HG03469 (cell line): Measurements from ENCODE around the gene FGFR3.
"Not testable (repeated sequence)": the region's sequence is repeated elsewhere in the genome, so short reads cannot be mapped to it uniquely, and the experiment has no call there.

Source experiments
- ATAC-seq: cut with Tn5 transposase; IDR thresholded peaks from one replicate; pipeline ENCODE4 v1.9.1; 2021; ENCODE audit warnings: mild to moderate bottlenecking, moderate library complexity, moderate number of reproducible peaks; ENCODE audit not compliant: unreplicated experiment

The FGFR3 gene

DNA sequence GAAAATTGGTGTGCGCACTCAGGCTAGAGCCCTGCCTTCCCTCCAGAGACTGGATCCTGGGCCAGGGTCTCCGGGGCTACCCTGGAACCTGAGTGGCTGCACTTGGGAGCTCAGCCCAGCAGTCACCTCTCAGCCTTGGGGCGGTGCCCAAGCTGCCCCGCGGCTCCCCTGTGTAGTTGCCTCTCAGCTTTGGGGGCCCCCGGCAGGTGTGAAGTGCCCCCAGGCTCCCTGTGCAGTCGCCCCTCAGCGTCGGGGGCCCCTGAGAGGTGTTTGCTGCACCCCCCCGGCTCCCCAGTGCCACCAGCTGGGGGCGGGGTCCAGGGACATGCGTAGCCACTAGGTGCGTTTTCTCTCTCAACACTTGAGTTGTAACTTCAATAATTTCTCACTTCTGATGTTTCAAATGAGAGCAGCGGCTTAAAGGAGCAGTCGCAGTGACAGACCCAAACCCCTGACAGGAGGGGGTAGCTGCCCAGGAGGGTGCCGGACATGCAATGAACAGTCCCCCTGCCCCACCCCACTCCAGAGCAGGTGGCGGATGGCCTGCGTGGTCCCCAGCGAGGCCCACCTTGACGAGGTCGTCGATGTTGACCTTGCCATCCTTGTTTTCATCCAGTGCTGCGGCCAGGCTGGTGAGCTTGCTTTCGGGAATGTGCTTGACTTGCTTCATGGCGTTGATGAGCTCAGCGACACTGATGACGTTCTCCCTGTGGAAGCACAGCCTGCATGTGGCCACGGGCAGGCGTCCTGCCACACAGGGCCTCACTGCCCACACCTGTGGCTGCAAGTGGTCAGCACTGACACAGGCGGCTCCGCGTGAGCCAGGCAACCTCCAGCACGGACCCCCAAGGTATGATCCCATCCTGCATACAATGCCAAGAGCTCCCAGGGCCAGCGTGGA, 22.3 kb downstream of the FGFR3 start:
- ATAC-seq: no peak

DNA sequence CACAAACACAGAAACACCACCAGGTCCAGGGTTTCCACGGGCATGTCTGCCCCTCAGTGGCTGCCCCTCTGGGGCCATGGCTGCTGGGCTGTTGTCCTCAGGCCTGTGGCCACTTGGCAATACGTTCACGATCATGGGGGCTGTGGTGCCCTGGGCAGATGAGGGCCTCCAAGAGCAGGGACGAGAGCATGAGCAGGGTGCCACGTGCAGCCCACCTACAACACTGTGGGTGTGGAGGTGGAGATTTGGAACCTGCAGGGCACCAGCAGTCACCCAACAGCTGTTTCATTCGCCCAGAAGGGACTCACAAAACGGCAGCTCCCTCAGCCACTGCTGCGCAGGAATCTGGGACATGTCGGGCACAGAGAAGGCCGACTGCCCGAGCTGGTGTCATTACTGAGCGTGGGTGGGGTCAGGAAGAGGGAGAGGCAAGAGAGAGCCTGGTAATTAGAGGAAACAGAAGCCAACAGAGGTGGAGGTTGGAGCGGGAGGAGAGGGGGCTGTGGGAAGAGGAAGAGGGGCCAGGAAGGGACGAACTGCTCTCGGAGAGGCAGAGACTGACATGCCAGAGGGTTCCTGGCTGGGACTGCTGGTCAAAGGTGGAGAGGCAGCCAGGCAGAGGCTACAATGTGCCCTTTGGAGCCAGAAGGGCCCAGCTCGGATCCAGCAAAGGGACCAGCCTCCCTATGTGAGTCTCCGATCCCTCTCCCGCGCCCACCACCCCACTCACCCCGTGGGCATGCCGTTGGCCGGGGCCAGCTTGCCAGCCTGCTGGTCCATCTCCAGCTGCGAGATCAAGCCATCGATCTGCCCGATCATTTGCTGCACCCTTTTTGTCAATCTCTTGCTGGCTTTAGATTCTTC, 23.1 kb downstream of the FGFR3 start:
- ATAC-seq: no peak

DNA sequence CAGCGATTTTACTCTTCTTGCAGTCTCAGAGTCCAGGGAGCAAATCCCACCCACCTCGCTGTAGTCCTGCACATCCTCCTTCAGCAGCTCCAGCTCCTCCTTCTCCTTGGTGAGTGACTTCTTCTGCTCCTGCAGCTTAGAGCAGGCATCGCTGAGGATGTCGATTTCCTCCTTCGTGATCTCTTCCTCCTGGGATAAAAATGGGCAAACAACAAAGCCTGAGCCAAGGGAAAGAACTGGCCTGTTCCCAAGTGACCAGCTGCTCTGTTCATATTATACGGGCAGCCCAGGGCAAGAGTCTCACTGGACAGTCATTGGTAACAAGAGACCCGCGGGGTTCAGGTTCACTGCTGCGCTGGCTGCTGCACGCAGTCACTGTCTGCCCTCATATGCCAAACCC, 26.2 kb downstream of the FGFR3 start:
- no peak for ATAC-seq

DNA sequence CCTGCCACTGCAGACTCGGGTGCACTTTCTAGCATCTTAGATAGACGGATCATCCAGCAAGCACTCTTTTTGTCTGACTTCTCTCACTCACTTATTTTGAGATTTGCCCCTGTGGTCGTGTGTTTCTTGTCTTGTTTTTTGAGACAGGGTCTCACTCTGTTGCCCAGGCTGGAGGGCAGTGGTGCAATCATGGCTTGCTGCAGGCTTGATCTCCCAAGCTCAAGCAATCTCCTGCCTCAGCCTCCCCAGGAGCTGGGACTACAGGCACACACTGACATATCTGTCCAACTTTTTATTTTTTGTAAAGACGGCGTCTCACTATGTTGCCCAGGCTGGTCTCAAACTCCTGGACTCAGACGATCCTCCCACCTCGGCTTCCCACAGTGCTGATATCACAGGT, 26.7 kb downstream of the FGFR3 start:
- no peak for ATAC-seq

DNA sequence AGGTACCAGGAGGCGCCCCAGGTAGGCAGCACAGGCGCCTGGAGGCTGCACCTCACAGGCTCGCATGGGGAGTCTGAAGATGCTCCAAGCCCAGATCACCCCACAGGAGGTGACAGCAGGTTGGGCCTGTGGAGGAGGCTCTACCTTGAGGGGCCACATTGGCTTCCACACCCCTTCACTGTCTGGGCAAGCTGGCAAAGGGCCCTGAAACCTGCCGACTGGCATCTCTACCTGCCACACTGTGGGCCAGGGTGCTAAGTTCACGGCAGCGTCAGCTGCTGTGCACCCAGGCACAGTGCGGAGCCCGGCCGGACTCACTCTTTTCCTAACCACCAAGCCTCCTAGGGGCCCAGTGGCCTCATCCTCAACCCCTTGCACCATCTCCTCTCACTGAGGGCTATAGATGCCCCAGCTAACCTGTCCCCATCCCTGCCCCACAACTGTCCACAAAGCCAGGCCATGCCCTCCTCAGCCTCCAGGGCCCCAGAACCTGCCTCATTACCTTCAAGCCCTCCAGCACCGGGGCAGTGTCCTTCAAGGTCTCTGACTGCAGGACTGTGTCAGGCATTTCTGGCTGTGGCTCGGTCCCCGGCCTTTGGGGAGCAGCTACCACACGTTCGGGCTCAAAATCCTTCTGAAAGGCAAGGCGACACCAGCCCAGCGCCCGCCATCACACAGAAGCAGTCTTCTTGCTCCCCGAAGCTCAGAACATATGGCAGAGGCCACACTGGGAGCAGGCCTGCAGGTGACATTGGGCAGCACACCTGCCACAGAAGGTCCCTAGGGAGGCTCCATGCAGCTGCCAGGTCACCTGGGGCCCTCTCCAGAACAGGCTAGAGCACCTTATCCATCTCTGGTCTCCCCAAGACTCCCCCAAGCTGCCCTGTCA, 28.8 kb downstream of the FGFR3 start:
- ATAC-seq: no peak

DNA sequence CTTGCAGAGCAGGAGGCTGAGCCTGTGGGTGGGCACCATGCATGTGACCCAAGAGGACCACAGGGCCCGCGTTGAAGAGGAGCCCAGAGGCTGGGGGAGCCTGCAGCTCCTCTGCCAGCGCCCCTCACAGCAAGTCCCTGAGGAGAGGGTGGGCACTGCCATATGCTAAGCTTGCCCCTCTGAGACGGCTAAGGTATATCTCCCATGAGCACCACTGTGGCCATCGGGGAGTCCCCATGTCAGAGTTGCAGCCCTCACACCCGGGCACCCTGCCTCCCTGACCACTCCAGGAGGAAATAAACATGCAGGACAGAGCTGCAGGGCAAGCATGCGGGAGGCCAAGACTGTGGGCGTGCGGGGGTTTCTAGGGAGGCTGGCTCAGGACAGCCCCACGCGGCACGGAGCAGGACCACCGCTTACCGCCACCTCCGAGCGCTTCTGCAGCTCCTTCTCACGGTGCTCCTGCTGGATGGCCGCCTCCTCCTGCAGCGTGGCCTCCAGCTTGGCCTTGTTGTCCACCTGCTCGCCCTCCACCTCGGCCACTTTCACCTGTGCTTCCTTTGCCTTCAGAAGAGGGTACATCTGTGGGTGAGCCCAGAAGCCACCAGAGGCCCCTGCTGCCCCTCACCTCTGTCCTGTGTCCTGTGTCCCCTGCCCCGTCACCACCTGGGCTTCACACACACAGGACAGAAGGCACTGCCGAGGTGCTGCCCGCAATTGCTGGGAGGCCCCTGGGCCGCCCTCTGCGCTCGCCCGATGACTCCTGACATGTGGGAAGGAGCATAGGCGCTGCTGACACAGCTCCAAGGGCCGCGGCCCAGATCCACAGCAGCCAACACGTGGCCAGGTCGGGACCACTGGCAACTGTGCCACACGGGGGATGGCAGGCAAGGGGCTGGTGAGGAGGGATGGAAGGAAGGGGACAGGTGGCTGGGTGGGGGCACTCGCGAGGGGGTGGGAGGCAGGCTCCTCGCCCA, 29.8 kb downstream of the FGFR3 start:
- no peak for ATAC-seq

DNA sequence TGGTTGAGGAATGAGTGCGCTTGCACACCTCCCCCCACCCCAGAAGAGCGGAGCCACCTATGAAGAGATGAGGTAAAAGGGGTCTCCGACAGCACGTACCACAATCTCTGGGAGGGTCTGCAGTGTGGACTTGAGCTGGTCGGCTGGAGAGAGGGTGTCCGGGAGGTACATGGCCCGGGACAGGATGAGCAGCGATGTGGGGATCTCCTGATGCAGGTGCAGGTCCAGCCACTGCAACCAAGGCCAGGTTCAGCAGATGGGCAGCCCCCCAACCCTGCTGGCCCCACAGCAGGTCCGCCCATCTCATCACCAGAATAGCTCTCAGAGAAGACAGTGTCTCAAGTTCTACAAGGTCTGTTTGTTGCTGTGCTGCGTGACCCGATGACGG, 30.4 kb downstream of the FGFR3 start:
- ATAC-seq: no peak

DNA sequence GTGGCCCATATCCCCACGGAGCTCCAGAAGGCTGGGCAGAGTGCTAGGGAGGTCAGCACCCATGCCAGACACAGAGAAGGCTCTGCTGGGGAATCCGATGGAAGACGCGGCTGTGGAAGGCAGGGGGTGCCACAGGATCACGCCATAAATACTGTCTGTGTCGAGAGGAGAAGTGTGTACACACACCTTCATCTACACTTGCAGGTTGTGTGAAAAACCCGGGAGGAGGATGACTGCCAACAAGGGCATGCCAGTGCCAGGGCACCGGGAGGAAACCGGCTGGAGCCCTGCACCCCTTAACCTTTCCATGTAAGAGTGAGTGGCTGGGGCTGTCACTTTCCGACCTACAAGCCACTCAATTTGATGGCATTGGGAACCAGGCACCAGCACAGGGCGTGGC, 31.7 kb downstream of the FGFR3 start:
- no peak for ATAC-seq

DNA sequence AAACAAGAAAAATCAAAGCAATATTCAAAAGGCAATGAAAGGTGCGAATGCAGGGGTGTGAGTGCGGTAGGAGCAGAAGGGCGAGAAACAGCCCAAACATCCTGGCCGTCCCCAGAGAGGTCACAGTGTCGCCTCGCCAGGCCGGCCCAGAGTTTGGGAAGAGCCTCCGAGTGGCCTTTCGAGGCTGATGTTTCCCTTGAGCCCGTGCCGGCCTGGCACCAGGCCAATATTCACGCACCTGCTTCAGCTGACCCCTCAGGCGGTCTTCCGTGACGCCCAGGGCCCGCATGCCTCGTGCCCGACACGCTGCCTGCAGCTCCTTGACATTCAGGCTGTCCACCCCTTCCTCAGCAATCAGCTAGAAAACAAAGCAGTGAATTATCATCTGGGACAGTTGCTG, 32.2 kb downstream of the FGFR3 start:
- no peak for ATAC-seq

DNA sequence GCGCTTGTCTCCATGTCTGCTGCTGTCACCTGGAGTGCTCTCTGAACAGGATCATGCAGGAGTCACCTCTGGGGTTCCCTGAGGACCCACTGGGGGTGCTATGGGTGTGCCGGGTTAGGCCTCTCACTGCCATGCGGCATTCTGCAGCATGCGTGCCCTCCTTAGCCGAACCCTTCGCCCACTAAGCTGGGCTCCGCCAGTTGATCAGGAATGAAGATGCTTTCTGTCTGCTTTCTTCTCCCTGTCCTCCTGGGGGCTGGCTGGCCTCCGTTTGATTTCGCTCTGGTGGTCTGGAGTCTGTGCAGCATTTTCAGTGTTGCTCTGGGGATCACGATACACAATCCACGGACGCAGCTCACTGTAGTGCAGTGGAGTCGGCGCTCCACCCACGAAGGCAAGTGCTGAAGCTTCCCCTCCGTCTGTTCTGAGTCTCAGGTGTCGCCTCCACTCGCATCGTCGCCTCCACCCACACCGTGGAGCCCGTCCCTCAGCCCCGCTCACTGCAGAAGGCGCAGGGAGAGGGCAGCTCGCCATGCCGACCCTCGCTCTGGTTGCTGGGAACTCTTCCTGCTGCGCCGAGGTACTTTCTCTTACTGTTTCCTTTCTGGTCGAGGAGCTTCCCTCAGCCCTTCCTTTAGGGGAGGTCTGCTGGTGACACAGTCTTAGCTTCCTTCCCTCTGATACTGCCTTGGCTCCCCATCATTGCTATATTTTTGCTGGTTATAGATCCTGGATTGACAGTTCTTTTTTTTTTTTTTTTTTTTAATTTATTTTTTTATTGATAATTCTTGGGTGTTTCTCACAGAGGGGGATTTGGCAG, 33.6 kb downstream of the FGFR3 start:
- no peak for ATAC-seq

DNA sequence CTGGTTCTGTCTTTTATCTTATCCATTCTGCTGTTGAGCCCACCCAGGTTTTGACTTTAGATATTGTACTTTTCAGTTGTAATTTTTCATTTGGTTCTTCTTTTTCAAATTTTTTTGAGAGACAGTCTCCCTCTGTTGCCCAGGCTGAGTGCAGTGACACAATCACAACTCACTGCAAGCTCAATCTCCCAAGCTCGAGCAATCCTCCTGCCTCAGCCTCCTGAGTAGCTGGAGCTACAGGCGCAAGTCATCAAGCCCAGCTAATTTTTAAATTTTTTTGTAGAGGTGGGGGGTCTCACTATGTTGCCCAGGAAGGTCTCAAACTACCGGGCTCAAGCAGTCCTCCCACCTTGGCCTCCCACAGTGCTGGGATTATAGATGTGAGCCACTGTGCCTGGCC, 37.1 kb downstream of the FGFR3 start:
- no peak for ATAC-seq

DNA sequence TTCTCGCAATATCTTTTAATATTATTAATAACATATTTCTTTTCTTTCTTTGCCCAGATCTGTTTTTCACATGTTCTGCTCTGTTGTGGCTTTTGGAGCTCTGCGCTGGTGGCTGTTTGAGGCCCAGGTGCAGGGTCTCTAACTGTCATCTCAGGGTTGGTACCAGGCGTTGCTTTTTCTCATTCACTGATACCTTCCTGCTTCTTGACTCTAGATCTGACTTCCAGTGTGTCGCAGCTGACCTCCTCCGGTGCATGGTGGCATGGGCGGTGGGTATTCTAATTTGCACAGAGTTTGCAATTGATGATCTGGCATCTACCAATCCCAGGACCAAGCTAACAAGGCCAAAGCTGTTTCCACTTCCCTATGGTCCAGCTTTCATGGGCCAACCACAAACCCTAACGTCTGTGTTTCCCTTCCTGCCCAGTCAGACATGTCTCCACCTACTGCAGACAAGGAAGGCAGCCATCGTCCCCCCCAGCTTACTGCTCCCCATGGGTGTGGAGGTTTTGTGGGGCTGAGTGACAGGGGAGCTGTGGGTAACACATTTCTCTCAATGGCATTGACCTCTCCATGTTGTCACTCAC, 37.6 kb downstream of the FGFR3 start:
- ATAC-seq: no peak

DNA sequence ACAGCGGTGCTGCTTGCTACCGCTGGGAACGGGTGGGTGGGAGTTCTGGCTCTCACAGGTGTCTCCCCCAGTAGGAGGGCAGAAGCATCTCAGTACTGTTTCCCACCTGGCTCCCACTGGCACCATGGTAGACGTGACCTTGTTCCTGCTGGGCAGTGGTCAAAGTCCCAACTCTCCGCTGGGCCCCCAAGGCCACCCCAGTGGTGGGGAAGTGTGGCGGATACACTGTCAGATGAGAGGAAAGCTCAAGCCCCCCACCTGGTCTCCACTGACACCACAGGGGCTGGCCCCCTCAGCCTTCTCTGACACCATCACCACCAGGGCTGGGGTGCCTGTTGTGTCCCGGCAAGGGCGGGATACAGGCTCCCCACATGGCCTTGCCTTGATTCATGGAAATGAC, 38.2 kb downstream of the FGFR3 start:
- no peak for ATAC-seq

DNA sequence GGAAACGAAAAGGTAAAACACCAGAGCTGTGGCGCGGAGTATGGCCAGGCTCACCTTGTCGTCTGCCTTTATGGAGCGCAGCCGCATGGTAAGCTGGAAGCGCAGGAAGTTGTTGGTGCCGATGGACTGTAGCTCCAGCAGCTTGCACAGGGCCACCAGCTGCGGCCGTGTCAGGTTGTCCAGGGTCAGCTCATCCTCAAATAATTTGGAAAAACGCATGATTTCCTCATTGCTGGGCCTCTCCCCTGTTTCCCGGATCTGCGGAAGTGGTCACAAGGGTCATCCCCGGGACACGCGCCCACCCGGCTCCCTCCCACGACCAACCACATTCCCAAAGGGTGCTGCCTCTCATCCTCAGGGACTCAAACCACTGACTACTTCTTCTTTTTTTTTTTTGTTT, 39.6 kb downstream of the FGFR3 start:
- ATAC-seq: no peak

DNA sequence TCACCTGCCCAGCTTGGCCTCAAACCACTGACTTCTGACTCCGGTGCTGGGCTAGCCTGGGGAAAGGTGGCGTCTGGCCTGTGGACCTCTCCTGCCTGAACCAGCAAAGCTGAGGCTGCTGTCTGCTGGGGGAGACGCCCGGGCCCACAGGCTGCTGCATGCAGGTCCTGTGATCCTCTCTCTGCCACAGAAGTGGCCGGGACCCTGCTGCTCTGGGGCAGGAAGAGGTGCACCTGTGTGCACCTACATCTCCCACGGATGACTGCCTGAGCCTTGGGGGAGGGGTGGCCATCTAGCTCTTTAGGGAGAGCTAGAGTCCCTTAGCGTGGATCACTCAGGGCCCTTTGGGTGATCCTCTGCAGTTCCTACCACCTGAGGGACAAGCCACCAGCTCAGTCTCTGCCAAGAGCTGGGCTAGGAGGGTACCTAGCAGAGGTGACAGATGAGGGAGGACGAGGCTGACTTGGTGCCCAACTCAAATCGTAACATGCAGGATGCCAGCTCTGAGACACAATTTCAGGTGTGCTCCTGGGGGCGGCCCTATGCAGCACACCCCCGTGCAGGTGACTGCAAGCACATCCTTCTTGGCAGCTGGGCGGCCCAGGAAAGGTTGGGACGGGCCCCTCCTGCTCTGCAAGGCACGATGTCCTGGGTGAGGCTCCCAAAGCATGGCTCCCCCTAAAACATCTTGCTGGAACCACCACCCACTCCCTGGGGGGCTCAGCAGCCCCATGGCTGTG, 40.4 kb downstream of the FGFR3 start:
- no peak for ATAC-seq

DNA sequence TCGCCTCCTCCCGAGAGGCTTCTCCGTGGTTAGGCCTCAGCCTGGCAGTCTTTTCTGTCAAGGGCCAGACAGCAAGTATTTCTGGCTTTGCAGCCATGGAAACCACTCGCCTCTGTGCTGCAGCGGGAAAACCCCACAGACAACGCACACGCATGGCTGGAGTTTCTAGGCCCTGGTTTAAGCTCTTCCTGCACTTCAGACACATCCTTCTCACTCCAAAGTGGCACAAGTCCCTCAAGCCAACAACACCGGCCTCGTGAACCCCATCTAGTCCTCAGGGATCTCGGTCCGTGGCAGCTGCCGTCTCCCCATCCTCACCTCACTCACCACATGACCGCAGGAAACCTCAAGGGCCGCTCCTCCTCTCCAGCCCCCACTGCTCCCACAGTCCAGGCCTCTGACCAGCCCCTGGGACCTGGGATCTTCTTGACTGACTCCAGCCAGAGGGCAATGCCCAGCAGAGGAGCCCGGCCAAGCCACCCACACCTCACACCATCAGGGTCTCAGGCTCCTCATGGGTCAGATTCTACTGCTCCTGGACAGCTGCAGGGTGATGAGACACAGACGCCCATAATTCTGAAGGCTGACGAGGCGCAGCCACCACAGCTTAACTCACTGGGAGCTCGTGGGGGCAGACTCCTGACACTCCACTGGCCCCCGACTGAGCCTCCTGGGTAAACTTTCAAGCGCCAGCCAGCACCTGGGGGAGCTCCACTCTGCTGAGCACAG, 41.1 kb downstream of the FGFR3 start:
- no peak for ATAC-seq

DNA sequence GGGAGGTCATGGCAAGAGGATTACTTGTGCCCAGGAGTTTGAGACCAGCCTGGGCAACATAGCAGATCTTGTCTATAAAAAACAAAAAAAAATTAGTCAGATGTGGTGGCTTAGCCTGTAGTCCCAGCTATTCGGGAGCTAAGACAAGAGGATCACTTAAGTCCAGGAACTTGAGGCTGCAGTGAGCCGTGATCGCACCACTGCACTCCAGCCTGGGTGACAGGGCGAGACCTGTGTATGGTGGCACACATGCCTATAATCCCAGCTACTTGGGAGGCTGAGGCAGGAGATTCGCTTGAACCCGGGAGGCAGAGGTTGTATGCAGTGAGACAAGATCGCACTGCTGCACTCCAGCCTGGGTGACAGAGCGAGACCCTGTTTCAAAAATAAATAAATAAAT, 42.7 kb downstream of the FGFR3 start:
- ATAC-seq: not testable (repeated sequence)
